GM08714 (cell line): ENCODE results near the gene DNPEP.

Experiments used
- H3K4me3 ChIP-seq: fragments of 200-500 bp; sonication (Bioruptor generic); 2 replicates; pipeline ENCODE4 v1.5.1; 2014; ENCODE audit warnings: mild to moderate bottlenecking, low read length, inconsistent platforms
- ZNF274 ChIP-seq: IDR thresholded peaks from 2 replicates; pipeline ENCODE4 v1.6.1; 2012; ENCODE audit warnings: mild to moderate bottlenecking, low read depth, low read length

Gene DNPEP

DNA sequence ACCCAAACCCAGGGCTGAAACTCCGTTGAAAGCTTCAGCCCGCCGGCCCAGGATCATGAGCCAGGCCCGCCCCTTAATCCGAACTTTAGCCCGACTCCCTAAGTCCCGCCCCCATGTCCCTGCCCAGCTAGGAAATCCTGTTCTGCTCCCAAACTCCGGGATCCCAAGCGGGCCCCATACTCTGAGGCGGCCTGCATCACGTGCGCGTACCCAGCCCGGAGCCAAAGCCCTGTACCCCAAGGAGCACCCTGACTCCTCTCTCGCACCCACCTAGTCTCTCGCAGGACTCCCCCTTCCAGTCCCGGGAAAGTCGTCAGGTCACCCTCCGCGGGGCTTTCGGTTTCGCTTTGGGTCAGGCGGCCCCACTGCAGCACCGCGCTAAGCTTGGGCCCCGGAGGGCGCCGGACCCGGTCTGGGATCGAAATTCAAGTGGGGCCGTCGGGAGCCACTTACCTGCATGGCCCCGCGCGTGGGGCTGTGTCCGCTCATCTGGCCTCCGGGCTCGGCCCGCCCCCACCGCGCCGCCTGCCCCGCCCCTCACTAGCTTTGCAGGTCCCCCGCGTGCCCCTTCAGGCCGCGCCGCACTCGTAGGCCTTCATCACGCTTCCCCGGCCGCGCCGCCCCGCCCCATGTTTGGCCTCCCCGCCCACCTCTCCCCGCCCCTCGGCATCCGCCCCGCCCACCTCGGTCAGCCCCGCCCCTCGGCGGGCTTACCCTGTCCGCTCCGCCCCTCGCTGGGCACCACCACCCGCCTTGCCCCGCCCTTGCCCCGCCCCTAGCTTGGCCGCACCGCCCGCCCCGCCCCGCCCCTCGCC, at the start of gene DNPEP:
Gene DNPEP, minus strand, starts transcription at position 607 of the 815 bp plus-strand sequence. Its CDS starts 118 bp downstream, at position 489.
- no peak for TF ChIP-seq ZNF274
- H3K4me3 ChIP-seq: peak within 1 kb of the TSS; percentile 91

- H3K4me3 ChIP-seq: no peak overlapping the region
- TF ChIP-seq ZNF274: no peak
Observed at GRCh38 chr2:219437141-219437540, 49.4 kb upstream of the DNPEP start.

- no peak overlapping the region for H3K4me3 ChIP-seq
- TF ChIP-seq ZNF274: no peak
Observed at GRCh38 chr2:219436491-219436890, 48.8 kb upstream of the DNPEP start.

DNA sequence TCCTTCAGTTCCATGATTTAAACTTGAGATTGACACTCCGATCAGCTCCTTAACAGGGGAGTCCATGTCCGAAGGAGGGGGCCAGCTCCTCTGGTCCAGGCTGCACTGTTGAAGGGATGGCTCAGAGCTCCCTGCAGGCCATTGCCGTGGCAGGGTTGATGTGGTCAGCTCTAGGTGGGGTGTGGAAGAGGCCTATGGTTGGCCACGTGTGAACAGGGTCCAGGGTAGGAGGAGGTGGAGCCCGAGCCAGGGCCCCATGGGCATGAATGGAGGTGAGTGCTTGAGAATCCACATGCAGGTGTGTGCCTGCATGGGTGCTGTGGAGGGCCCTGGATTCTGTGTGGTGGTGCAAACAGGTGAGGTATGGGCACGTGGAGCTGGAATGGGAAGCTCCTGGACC, 48.0 kb upstream of the DNPEP start:
- H3K4me3 ChIP-seq: no peak overlapping the region
- TF ChIP-seq ZNF274: no peak

DNA sequence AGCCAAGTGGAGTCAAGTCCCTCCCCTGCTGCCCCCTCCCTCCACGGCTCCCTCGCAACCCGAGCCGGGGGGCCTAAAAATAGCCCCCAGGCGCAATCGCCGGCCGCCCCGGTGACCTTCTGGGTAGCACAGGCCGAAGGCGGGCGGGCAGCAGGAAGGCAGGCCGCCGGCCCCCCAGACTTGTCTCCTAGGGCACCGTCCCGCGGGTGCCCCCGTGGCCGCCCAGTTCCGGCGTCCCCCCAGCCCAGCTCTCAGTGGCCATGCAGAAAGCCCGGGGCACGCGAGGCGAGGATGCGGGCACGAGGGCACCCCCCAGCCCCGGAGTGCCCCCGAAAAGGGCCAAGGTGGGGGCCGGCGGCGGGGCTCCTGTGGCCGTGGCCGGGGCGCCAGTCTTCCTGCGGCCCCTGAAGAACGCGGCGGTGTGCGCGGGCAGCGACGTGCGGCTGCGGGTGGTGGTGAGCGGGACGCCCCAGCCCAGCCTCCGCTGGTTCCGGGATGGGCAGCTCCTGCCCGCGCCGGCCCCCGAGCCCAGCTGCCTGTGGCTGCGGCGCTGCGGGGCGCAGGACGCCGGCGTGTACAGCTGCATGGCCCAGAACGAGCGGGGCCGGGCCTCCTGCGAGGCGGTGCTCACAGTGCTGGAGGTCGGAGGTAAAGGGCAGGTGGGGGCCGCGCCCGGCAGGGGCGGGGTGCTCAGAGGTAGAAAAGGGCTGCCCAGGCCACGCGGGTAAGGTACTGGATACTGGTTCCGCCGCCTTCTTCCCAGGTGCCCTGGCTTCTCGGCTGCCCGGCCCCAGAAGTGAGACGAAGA, 47.2 kb upstream of the DNPEP start, which contains the start of gene SPEG:
Gene SPEG, plus strand, starts transcription at position 126 of the 808 bp plus-strand sequence. Its CDS starts 135 bp downstream, at position 261.
- no peak within 1 kb of the TSS for H3K4me3 ChIP-seq
- TF ChIP-seq ZNF274: no peak

GRCh38 chr2:219434468-219434717, 46.7 kb upstream of the DNPEP start:
- TF ChIP-seq ZNF274: no peak
- no peak overlapping the region for H3K4me3 ChIP-seq

- TF ChIP-seq ZNF274: no peak
- H3K4me3 ChIP-seq: no peak overlapping the region
Observed at GRCh38 chr2:219433666-219434467, 46.2 kb upstream of the DNPEP start.

DNA sequence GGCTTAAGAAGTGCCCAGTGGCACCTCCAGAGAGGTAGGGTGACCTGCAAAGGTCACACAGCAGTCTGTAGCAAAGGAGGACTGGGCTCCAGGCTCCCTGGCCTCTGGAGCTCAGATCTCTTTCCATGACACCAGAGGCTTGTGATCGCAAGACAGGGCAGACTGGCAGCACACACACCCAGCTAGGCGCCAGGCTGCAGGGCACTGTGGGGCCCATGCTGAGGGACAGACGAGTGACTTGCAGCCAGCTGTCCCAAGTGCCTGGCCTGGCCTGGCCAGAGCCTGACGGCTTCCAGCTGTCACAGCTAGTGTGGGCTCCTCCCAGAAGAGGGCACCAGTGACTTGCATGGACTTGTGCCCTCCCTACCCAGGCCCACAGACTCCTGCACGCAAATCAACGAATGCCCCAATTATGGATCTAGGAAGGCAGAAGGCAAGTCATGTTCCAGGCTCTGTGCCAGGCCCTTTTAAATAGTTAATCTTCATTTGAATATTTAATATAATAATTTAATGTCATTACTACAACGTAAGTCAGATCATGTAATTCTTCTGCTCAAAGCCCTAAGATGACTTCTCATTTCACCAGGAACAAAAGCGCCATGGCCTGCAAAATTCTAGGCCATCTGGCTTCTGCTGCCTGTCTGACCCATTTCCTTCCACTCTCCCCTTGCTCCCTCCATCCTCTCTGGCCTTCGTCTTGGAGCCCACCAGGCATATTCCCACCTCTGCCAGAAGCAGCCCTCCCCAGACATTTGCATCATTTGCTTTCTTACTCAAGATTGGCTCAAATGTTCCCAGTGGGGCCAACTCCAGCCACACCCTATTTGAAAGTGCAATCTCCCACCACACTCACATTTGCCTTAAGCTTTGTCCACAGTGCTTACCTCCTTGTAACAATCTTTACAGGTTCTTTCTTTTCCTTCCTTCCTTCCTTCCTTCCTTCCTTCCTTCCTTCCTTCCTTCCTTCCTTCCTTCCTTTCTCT, 43.2 kb upstream of the DNPEP start:
- H3K4me3 ChIP-seq: no peak overlapping the region
- no peak for TF ChIP-seq ZNF274

DNA sequence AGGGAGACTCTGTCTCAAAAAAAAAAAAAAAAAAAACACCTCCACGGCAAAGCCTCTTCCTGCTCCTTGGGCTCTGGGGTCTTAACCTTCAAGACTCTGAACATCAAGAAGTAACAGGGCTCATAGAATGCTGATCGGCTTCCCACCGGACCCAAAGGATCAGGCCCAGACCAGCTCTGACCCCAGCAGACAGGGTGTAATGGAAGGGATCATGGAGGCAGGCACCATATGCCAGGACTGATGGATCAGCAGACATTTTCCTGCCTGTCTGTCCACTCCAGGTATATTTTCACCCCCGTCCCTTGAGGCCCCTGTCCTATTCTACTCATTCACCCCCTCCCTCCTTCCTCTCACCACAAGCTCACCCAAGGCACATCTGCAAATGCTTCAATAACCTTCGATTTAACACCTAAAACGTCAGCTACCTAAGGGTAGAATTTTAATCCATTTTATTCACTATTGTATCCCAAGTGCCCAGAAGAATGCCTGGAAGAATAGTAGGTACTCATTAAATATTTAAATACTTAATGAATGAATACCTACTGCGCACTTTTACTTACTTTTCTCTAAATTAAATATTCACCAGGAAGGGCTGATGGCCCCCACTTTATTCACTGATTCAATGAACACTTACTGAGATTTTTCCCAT, 42.4 kb upstream of the DNPEP start:
- no peak overlapping the region for H3K4me3 ChIP-seq
- TF ChIP-seq ZNF274: no peak

DNA sequence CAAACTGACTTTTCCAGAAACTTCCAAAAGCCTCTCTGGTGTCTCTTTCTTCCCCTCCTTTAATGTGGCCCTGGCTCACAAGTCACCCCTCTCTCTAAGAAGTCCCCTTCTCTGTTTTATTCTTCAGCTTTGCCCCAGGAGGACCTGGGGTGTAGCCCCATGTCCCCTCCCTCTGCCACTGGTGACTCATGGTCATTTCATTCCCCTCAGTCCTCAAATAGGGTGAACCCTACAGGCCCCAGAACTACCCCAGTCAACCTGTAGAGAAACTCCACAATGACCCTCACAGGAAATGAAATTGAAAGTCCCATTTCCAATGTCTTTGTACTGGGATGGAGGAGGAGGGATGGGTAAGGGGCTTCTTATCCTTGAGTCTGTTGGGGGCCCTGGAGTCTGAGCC, 40.8 kb upstream of the DNPEP start:
- no peak overlapping the region for H3K4me3 ChIP-seq
- no peak for TF ChIP-seq ZNF274

DNA sequence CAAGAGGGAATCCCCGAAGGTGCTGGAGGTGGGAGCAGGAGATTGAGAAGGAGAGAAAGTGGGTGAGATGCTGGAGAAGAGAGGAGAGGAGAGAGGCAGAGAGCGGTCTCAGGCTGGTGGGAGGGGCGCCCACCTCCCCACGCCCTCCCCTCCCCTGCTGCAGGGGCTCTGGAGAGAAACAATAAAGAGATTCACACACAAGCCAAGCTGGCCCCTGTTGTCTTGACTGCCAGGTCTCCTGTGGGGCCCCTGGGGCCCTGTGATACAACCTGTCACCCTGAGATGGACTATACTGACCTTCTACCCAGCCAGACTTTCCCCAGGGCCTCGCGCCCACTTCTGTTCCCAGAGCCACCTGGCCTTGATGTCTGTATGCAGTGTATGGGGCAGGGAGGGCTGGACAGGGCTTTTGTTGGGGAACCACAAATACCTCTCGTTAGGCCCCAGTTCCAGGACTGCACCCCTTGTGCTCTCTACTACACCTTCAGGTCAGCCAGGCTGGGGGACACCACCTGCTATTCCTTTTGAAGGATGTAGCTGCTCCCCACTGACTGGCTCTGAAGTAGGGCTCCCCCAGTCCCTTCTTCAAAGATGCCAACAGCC, 38.9 kb upstream of the DNPEP start:
- TF ChIP-seq ZNF274: no peak
- no peak overlapping the region for H3K4me3 ChIP-seq

GRCh38 chr2:219426068-219426443, 38.3 kb upstream of the DNPEP start:
- no peak for TF ChIP-seq ZNF274
- H3K4me3 ChIP-seq: no peak overlapping the region
